Right cardiac atrium (tissue), 5 donors: ENCODE measurements around the gene SCLT1. TPM values are rescaled to one million over a fixed set of nuclear protein-coding genes. Genes with fewer than 3 reads are reported as not detected.
"Not testable (repeated sequence)": the region's sequence is repeated elsewhere in the genome, so short reads cannot be mapped to it uniquely, and the experiment has no call there.

Experiments
- ATAC-seq, 2 donors: fragments of 200-7000 bp; cut with Tn5 transposase; one replicate each; pipeline versions ENCODE4 v1.8.0 to v1.9.1; 2020; ENCODE audit warnings: moderate library complexity in 2 of 2, mild to moderate bottlenecking in 1 of 2
- DNase-seq, 3 donors: peaks; one replicate each; pipeline ENCODE4 v3.0.0-alpha.2; 2020
- H3K27ac ChIP-seq: one replicate; pipeline ENCODE4 v1.5.1; 2013; ENCODE audit warnings: mild to moderate bottlenecking, low read length, control low read depth, moderate library complexity
- H3K27me3 ChIP-seq: one replicate; pipeline ENCODE4 v1.6.1; 2013; ENCODE audit not compliant: control insufficient read depth, insufficient read depth
- H3K4me1 ChIP-seq: one replicate; pipeline ENCODE4 v1.6.1; 2013; ENCODE audit warnings: low read length; ENCODE audit not compliant: control insufficient read depth, insufficient read depth
- H3K4me3 ChIP-seq: one replicate; pipeline ENCODE4 v1.5.1; 2013; ENCODE audit warnings: low read length, control low read depth
- H3K9me3 ChIP-seq: one replicate; pipeline ENCODE4 v1.6.1; 2013; ENCODE audit warnings: low read length; ENCODE audit not compliant: control insufficient read depth
- WGBS: extraction: QIAGEN DNeasy Blood & Tissue Kit; methylation state at CpG from one replicate; pipeline ENCODE4 v1.1.7; 2013; 5-methylcytosine and 5-hydroxymethylcytosine counted together
- intact Hi-C, 4 donors: fragments of 100-400 bp; cut with DNase I; formaldehyde crosslinking; loops; one replicate each; pipeline versions ENCODE4 v1.11.0 to v1.14.0; 2022 to 2023
- polyA plus RNA-seq: library from polyadenylated mRNA; stranded (reverse); fragments of 200-250 nt; gene quantifications from one replicate; pipeline ENCODE4 v1.2.3, GENCODE V29; 2013
- total RNA-seq, 4 donors: library from RNA; stranded (reverse); fragmentation: NEBNext Ultra II Directional; extraction: Animal tissue kit (Norgen Biotek cat#: 25700); gene quantifications; one replicate each; pipeline ENCODE4 v1.2.1, GENCODE V29; 2021
- donor health status: healthy with polysubstance abuse.
- donor health status: DM: no; HTN: yes; CAD: no.
- donor health status: DM: no; HTN: no; CAD: no.
- donor health status: DM: no; HTN: yes; CAD: no; lungs with severe emphysema.
- donor health status: DM: yes; HTN: yes; CAD: no.

The SCLT1 gene
- total and polyA plus RNA-seq, 5 donors = 5.5 to 19.2 (median 15.4) TPM

- H3K4me3 ChIP-seq, H3K9me3 ChIP-seq, H3K27ac ChIP-seq, DNase-seq, H3K4me1 ChIP-seq, intact Hi-C loops, ATAC-seq, H3K27me3 ChIP-seq: not testable (repeated sequence)
- 98% methylated on average over 2 of the region's 2 CpGs for WGBS
Observed at GRCh38 chr4:129069537-129069936, 23.8 kb downstream of the SCLT1 start.

- Histone ChIP-seq H3K27me3 (no peaks in the 10 kb centered on the region), H3K27ac (no peak overlapping the region), H3K4me1 (no peaks in the 10 kb centered on the region), H3K4me3 (no peak overlapping the region), H3K9me3 (peaks cover 6% of the 10 kb centered on the region)
- intact Hi-C loops = no loop called here
- ATAC-seq (no peak), DNase-seq (no peak)
Observed at GRCh38 chr4:129064717-129065116, 28.6 kb downstream of the SCLT1 start.

GRCh38 chr4:129063640-129064039 lies 29.7 kb downstream of the SCLT1 start:
- no peak overlapping the region for H3K27ac ChIP-seq
- intact Hi-C loops = no loop called here
- H3K4me1 ChIP-seq = no peaks in the 10 kb centered on the region
- ATAC-seq (no peak), DNase-seq (no peak)
- H3K27me3 ChIP-seq = no peaks in the 10 kb centered on the region
- no peak overlapping the region for H3K4me3 ChIP-seq
- H3K9me3 ChIP-seq = peaks cover 6% of the 10 kb centered on the region
- 94% methylated on average over 2 of the region's 2 CpGs for WGBS

GRCh38 chr4:129062580-129062979 lies 30.8 kb downstream of the SCLT1 start:
- H3K4me3 ChIP-seq = no peak overlapping the region
- intact Hi-C loops = no loop called here
- H3K27ac ChIP-seq = no peak overlapping the region
- peaks cover 6% of the 10 kb centered on the region for H3K9me3 ChIP-seq
- WGBS = over 99% methylated on average over 3 of the region's 3 CpGs
- DNase-seq (no peak), ATAC-seq (no peak)
- H3K4me1 ChIP-seq = no peaks in the 10 kb centered on the region
- H3K27me3 ChIP-seq = no peaks in the 10 kb centered on the region

- H3K4me1 ChIP-seq = no peaks in the 10 kb centered on the region
- no peak overlapping the region for H3K4me3 ChIP-seq
- no peak for DNase-seq
- no peaks in the 10 kb centered on the region for H3K27me3 ChIP-seq
- no peak overlapping the region for H3K27ac ChIP-seq
- intact Hi-C loops = no loop called here
- ATAC-seq = no peak
- H3K9me3 ChIP-seq = peaks cover 6% of the 10 kb centered on the region
Observed at GRCh38 chr4:129059028-129059427, 34.3 kb downstream of the SCLT1 start.

- Histone ChIP-seq H3K9me3 (no peaks in the 10 kb centered on the region), H3K27ac (no peak overlapping the region), H3K4me1 (no peaks in the 10 kb centered on the region), H3K4me3 (no peak overlapping the region), H3K27me3 (no peaks in the 10 kb centered on the region)
- ATAC-seq (no peak), DNase-seq (no peak)
- WGBS = 94% methylated on average over 1 of the region's 1 CpG
- intact Hi-C loops = no loop called here
Observed at GRCh38 chr4:129046055-129046959, 47.0 kb downstream of the SCLT1 start.

- Histone ChIP-seq H3K9me3 (no peaks in the 10 kb centered on the region), H3K4me3 (no peak overlapping the region), H3K27ac (no peak overlapping the region), H3K27me3 (no peaks in the 10 kb centered on the region), H3K4me1 (no peaks in the 10 kb centered on the region)
- intact Hi-C loops = no loop called here
- DNase-seq (no peak), ATAC-seq (no peak)
Observed at GRCh38 chr4:129043523-129043922, 49.8 kb downstream of the SCLT1 start.

GRCh38 chr4:129040471-129040870 lies 52.9 kb downstream of the SCLT1 start:
- Histone ChIP-seq H3K4me3 (no peak overlapping the region), H3K4me1 (no peaks in the 10 kb centered on the region), H3K27me3 (no peaks in the 10 kb centered on the region), H3K9me3 (no peaks in the 10 kb centered on the region), H3K27ac (no peak overlapping the region)
- no peak for ATAC-seq
- intact Hi-C loops = no loop called here
- no peak for DNase-seq
- WGBS = 72% methylated on average over 2 of the region's 2 CpGs

- 71% methylated on average over 1 of the region's 1 CpG for whole genome bisulfite sequencing
- no peak for DNase-seq
- intact Hi-C loops = no loop called here
- Histone ChIP-seq H3K4me3 (no peak overlapping the region), H3K4me1 (no peaks in the 10 kb centered on the region), H3K27me3 (no peaks in the 10 kb centered on the region), H3K27ac (no peak overlapping the region), H3K9me3 (no peaks in the 10 kb centered on the region)
- ATAC-seq = no peak
Observed at GRCh38 chr4:129037093-129037492, 56.2 kb downstream of the SCLT1 start.

- 96% methylated on average over 5 of the region's 5 CpGs for WGBS
- no peaks in the 10 kb centered on the region for H3K9me3 ChIP-seq
- no peak overlapping the region for H3K4me3 ChIP-seq
- no peak overlapping the region for H3K27ac ChIP-seq
- ATAC-seq (peak in 1 of 2 donors; percentile 24), DNase-seq (peak in 1 of 3 donors; percentile 37)
- H3K27me3 ChIP-seq = no peaks in the 10 kb centered on the region
- H3K4me1 ChIP-seq = no peaks in the 10 kb centered on the region
- intact Hi-C loops = no loop called here
Observed at GRCh38 chr4:129014566-129015509, 78.5 kb downstream of the SCLT1 start.

- Histone ChIP-seq H3K4me1 (no peaks in the 10 kb centered on the region), H3K9me3 (no peaks in the 10 kb centered on the region), H3K4me3 (no peak overlapping the region), H3K27me3 (no peaks in the 10 kb centered on the region), H3K27ac (no peak overlapping the region)
- 95% methylated on average over 4 of the region's 4 CpGs for WGBS
- DNase-seq (no peak), ATAC-seq (no peak)
- intact Hi-C loops = no loop called here
Observed at GRCh38 chr4:129008096-129008495, 85.2 kb downstream of the SCLT1 start.
